Measurements from ENCODE around the gene AKT3.

The AKT3 gene

GRCh38 chr1:243471026-243471685, 378.9 kb downstream of the AKT3 start:
- no peaks in the 10 kb centered on the region for H3K27me3 Mint-ChIP-seq (ENCODE audit: low read depth)
- H3K36me3 Mint-ChIP-seq (ENCODE audit: low read depth), result no peaks in the 10 kb centered on the region
- H3K9me3 Mint-ChIP-seq, result no peaks in the 10 kb centered on the region
- peaks cover 31% of the 10 kb centered on the region for H3K4me1 Mint-ChIP-seq
- TF ChIP-seq CTCF (IDR thresholded peaks at IDR 0.05; ENCODE audit: unreplicated experiment in 3 of 3), result no peak
- peak overlapping the region in 2 of 3 experiments; percentile 6 to 33 for H3K27ac Mint-ChIP-seq
- peak overlapping the region in 1 of 3 experiments; percentile 8 for H3K4me3 Mint-ChIP-seq

- Mint-ChIP-seq H3K4me3 (no peak overlapping the region), H3K4me1 (peaks cover 25% of the 10 kb centered on the region), H3K36me3 (ENCODE audit: low read depth) (no peaks in the 10 kb centered on the region), H3K9me3 (no peaks in the 10 kb centered on the region), H3K27ac (peak overlapping the region in 1 of 3 experiments; percentile 33), H3K27me3 (ENCODE audit: low read depth) (no peaks in the 10 kb centered on the region)
- TF ChIP-seq CTCF (IDR thresholded peaks at IDR 0.05; ENCODE audit: unreplicated experiment in 3 of 3), result no peak
Measured at GRCh38 chr1:243470502-243470901, 379.5 kb downstream of the AKT3 start.

GRCh38 chr1:243469497-243469896, 380.5 kb downstream of the AKT3 start:
- Mint-ChIP-seq H3K4me1 (peaks cover 25% of the 10 kb centered on the region), H3K36me3 (ENCODE audit: low read depth) (no peaks in the 10 kb centered on the region), H3K4me3 (no peak overlapping the region), H3K27me3 (ENCODE audit: low read depth) (no peaks in the 10 kb centered on the region), H3K27ac (no peak overlapping the region), H3K9me3 (no peaks in the 10 kb centered on the region)
- TF ChIP-seq CTCF (IDR thresholded peaks at IDR 0.05; ENCODE audit: unreplicated experiment in 3 of 3), result no peak

GRCh38 chr1:243465738-243466137, 384.3 kb downstream of the AKT3 start:
- Mint-ChIP-seq H3K4me3 (no peak overlapping the region), H3K4me1 (peaks cover 19% of the 10 kb centered on the region), H3K9me3 (no peaks in the 10 kb centered on the region), H3K36me3 (ENCODE audit: low read depth) (peaks cover 5% of the 10 kb centered on the region), H3K27me3 (ENCODE audit: low read depth) (no peaks in the 10 kb centered on the region), H3K27ac (no peak overlapping the region)
- TF ChIP-seq CTCF (IDR thresholded peaks at IDR 0.05; ENCODE audit: unreplicated experiment in 3 of 3), result no peak

GRCh38 chr1:243465081-243465480, 385.0 kb downstream of the AKT3 start:
- Mint-ChIP-seq H3K27me3 (ENCODE audit: low read depth) (no peaks in the 10 kb centered on the region), H3K36me3 (ENCODE audit: low read depth) (peaks cover 7% of the 10 kb centered on the region), H3K4me3 (no peak overlapping the region), H3K4me1 (peaks cover 20% of the 10 kb centered on the region), H3K27ac (no peak overlapping the region), H3K9me3 (no peaks in the 10 kb centered on the region)
- TF ChIP-seq CTCF (IDR thresholded peaks at IDR 0.05; ENCODE audit: unreplicated experiment in 3 of 3), result no peak

All from nephron (organoid).